DMS53 (cell line): ENCODE data around the gene PTPRCAP.
A peak's percentile ranks its signal among the peaks of the same experiment; 100 is the strongest.
"Not testable (repeated sequence)": the region's sequence is repeated elsewhere in the genome, so short reads cannot be mapped to it uniquely, and the experiment has no call there.

Experiments
- DNase-seq: peaks from one replicate; lab custom pipeline; 2025; lab: John Stamatoyannopoulos, UW

The PTPRCAP gene

GRCh38 chr11:67409261-67409666, 28.2 kb downstream of the PTPRCAP start:
- no peak for DNase-seq

GRCh38 chr11:67408437-67409200, 28.9 kb downstream of the PTPRCAP start:
- DNase-seq = no peak

- no peak for DNase-seq
Observed at GRCh38 chr11:67407688-67408163, 29.8 kb downstream of the PTPRCAP start.

GRCh38 chr11:67406969-67407687, 30.4 kb downstream of the PTPRCAP start:
- peak; percentile 56 for DNase-seq

- DNase-seq = no peak
Observed at GRCh38 chr11:67406420-67406968, 31.0 kb downstream of the PTPRCAP start.

GRCh38 chr11:67405688-67406339, 31.7 kb downstream of the PTPRCAP start:
- no peak for DNase-seq

- DNase-seq = no peak
Observed at GRCh38 chr11:67405196-67405567, 32.3 kb downstream of the PTPRCAP start.

- DNase-seq = no peak
Observed at GRCh38 chr11:67404515-67405195, 32.8 kb downstream of the PTPRCAP start.

- DNase-seq = not testable (repeated sequence)
Observed at GRCh38 chr11:67403085-67403484, 34.4 kb downstream of the PTPRCAP start.

- DNase-seq = not testable (repeated sequence)
Observed at GRCh38 chr11:67402192-67402839, 35.2 kb downstream of the PTPRCAP start.

GRCh38 chr11:67401495-67402191, 35.8 kb downstream of the PTPRCAP start, which contains the start of gene PPP1CA:
PPP1CA (minus strand) TSS chr11:67401858; CDS start chr11:67401782, 76 bp downstream.
- DNase-seq = peak; percentile 97

- DNase-seq = peak; percentile 43
Observed at GRCh38 chr11:67400942-67401494, 36.5 kb downstream of the PTPRCAP start.

GRCh38 chr11:67400251-67400941, 37.1 kb downstream of the PTPRCAP start:
- no peak for DNase-seq

- DNase-seq = no peak
Observed at GRCh38 chr11:67398661-67399563, 38.6 kb downstream of the PTPRCAP start.

- no peak for DNase-seq
Observed at GRCh38 chr11:67397986-67398660, 39.4 kb downstream of the PTPRCAP start.

- no peak for DNase-seq
Observed at GRCh38 chr11:67397536-67397935, 39.9 kb downstream of the PTPRCAP start.

GRCh38 chr11:67396587-67397389, 40.7 kb downstream of the PTPRCAP start:
- peak; percentile 57 for DNase-seq
